Right atrium auricular region (tissue), 2 donors: ENCODE results near the gene SNRNP200. TPM values are rescaled to one million over a fixed set of nuclear protein-coding genes. Genes with fewer than 3 reads are reported as not detected.

ENCODE experiments used
- DNase-seq: peaks from one replicate; pipeline ENCODE4 v3.0.0-alpha.2; 2019; ENCODE audit warnings: low spot score
- H3K27ac ChIP-seq, 2 donors: fragments of 200-600 bp; sonication (generic); 1 replicate in 1 of 2; 2 replicates in 1 of 2; pipeline ENCODE4 v1.5.1; 2016 to 2019
- H3K27me3 ChIP-seq, 2 donors: fragments of 200-600 bp; sonication (generic); one replicate each; pipeline versions ENCODE4 v1.5.1 to v1.6.0; 2017 to 2019
- H3K36me3 ChIP-seq: fragments of 200-600 bp; sonication (generic); one replicate; pipeline ENCODE4 v1.5.1; 2016
- H3K4me1 ChIP-seq, 2 donors: fragments of 200-600 bp; sonication (generic); one replicate each; pipeline versions ENCODE4 v1.5.1 to v1.6.0; 2017 to 2019
- H3K4me3 ChIP-seq, 2 donors: fragments of 200-600 bp; sonication (generic); 1 replicate in 1 of 2; 2 replicates in 1 of 2; pipeline ENCODE4 v1.5.1; 2017 to 2019; ENCODE audit warnings: mild to moderate bottlenecking in 1 of 2, moderate library complexity in 1 of 2
- H3K9me3 ChIP-seq, 2 donors: fragments of 200-600 bp; sonication (generic); one replicate each; pipeline ENCODE4 v1.5.1; 2019
- CTCF ChIP-seq, 2 donors: fragments of 200-600 bp; sonication (generic); IDR thresholded peaks; one replicate each; pipeline ENCODE4 v1.5.1; 2019; ENCODE audit warnings: antibody characterized with exemption in 2 of 2
- total RNA-seq, 2 donors: library from RNA; depleted of rRNA; stranded (reverse); fragments of >200 nt; gene quantifications; one replicate each; pipeline ENCODE4 v1.1.0, GENCODE V29; 2016

SNRNP200 gene
- total RNA-seq, 2 donors from 2014 or later = 42.2 to 68.8 TPM

- Histone ChIP-seq H3K27ac (no peak overlapping the region), H3K27me3 (no peaks in the 10 kb centered on the region), H3K9me3 (no peaks in the 10 kb centered on the region), H3K4me3 (no peak overlapping the region), H3K36me3 (peaks cover 99% of the 10 kb centered on the region), H3K4me1 (no peaks in the 10 kb centered on the region)
- no peak for DNase-seq
- no peak for TF ChIP-seq CTCF (IDR thresholded peaks at IDR 0.05)
Observed at GRCh38 chr2:96291751-96292150, 13.6 kb downstream of the SNRNP200 start.

- Histone ChIP-seq H3K27me3 (no peaks in the 10 kb centered on the region), H3K9me3 (no peaks in the 10 kb centered on the region), H3K36me3 (peaks cover 100% of the 10 kb centered on the region), H3K4me1 (no peaks in the 10 kb centered on the region), H3K4me3 (no peak overlapping the region), H3K27ac (no peak overlapping the region)
- no peak for TF ChIP-seq CTCF (IDR thresholded peaks at IDR 0.05)
- DNase-seq = no peak
Observed at GRCh38 chr2:96287273-96287856, 18.0 kb downstream of the SNRNP200 start.

- Histone ChIP-seq H3K36me3 (peaks cover 91% of the 10 kb centered on the region), H3K9me3 (no peaks in the 10 kb centered on the region), H3K4me3 (no peak overlapping the region), H3K27me3 (no peaks in the 10 kb centered on the region), H3K27ac (no peak overlapping the region), H3K4me1 (no peaks in the 10 kb centered on the region)
- TF ChIP-seq CTCF (IDR thresholded peaks at IDR 0.05) = no peak
- DNase-seq = no peak
Observed at GRCh38 chr2:96276787-96277499, 28.4 kb downstream of the SNRNP200 start.

DNA sequence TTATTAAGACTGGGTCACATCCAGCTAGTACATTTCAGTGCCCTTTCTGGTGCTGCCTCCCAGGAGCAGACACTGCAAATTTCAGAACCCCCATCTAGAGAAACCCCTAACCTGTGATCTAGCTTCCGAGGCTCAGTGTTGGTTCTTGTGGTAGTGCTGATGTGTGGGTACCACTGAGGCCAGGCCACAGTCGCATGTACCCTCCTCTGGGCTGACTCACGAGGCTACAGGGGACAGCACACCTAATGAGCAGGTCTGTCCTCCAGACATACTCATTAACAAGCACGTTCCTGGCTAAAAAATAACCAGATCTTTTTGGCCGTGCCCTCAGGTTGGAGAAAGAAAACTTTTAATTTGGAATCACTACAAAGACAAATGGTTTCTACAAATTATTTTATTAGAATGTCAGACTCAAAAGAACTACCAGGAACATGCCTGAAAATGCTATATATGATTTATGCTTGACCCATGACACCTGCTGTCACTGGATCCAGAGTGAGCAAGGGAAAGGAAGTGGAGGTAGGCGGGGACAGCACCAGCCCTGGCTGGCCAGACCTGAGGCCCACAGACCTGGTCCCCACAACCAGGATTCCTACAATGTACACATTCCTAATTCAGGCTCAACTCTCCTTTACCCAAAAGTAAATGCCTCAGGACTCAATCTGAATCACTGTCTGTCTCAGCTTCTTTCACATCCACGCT lies 30.8 kb downstream of the SNRNP200 start:
- H3K4me3 ChIP-seq = no peak overlapping the region
- no peak for DNase-seq
- H3K27ac ChIP-seq = no peak overlapping the region
- no peaks in the 10 kb centered on the region for H3K27me3 ChIP-seq
- TF ChIP-seq CTCF (IDR thresholded peaks at IDR 0.05) = no peak
- H3K36me3 ChIP-seq = peaks cover 89% of the 10 kb centered on the region
- H3K4me1 ChIP-seq = no peaks in the 10 kb centered on the region
- no peaks in the 10 kb centered on the region for H3K9me3 ChIP-seq

DNA sequence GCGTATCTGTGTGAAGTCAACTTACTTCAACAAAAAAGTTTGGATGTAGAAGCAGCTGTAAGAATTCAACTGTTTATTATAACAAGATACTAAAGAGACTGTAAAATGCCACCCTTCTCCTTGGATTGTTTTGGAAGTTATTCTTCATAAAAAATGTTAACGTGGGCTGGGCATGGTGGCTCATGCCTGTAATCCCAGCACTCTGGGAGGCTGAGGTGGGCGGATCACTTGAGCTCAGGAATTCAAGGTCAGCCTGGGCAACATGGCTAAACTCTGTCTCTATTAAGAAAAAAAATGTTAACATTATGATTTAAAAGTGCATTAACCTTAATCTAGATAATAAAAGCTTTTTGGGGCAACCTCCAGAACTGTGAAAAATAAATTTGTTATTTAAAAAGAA lies 31.6 kb downstream of the SNRNP200 start:
- no peaks in the 10 kb centered on the region for H3K4me1 ChIP-seq
- H3K9me3 ChIP-seq = no peaks in the 10 kb centered on the region
- no peak overlapping the region for H3K27ac ChIP-seq
- TF ChIP-seq CTCF (IDR thresholded peaks at IDR 0.05) = no peak
- no peak for DNase-seq
- H3K4me3 ChIP-seq = no peak overlapping the region
- H3K36me3 ChIP-seq = peaks cover 89% of the 10 kb centered on the region
- H3K27me3 ChIP-seq = no peaks in the 10 kb centered on the region
